GM13977 (cell line): ENCODE data around the gene TMTC4.

Experiments used
- DNase-seq: peaks from one replicate; pipeline ENCODE4 v3.0.0; 2012; ENCODE audit warnings: low spot score
- CTCF ChIP-seq: IDR thresholded peaks from 2 replicates; pipeline ENCODE4 v1.5.1; 2012; ENCODE audit warnings: mild to moderate bottlenecking, control low read depth; ENCODE audit not compliant: insufficient read depth; ENCODE audit errors: extremely low read depth, missing control alignments
- in situ Hi-C: fragments of 300-500 bp; cut with MboI; formaldehyde crosslinking; loops from one replicate; pipeline ENCODE4 v1.12.0; 2022; ENCODE audit warnings: low sequenced_read_pairs, low pct_unique_long_range_greater_than_20kb, mixed read lengths, inconsistent platforms; ENCODE audit not compliant: unreplicated experiment

TMTC4 gene

GRCh38 chr13:100597253-100597652 lies 77.3 kb downstream of the TMTC4 start:
- in situ Hi-C loops, result loop anchor here (25.0 kb wide), 1 partner anchor 515 kb away; no protein-coding TSS in a partner anchor
- DNase-seq, result no peak
- no peak for TF ChIP-seq CTCF

- no peak for TF ChIP-seq CTCF
- no peak for DNase-seq
- in situ Hi-C loops, result loop anchor here (25.0 kb wide), 1 partner anchor 516 kb away; no protein-coding TSS in a partner anchor
Measured at GRCh38 chr13:100596516-100596915, 78.1 kb downstream of the TMTC4 start.

GRCh38 chr13:100594731-100595130 lies 79.9 kb downstream of the TMTC4 start:
- TF ChIP-seq CTCF, result peak; percentile 25
- in situ Hi-C loops, result loop anchor here (25.0 kb wide), 1 partner anchor 518 kb away; no protein-coding TSS in a partner anchor
- DNase-seq, result no peak

GRCh38 chr13:100594255-100594654 lies 80.3 kb downstream of the TMTC4 start:
- in situ Hi-C loops, result loop anchor here (25.0 kb wide), 1 partner anchor 518 kb away; no protein-coding TSS in a partner anchor
- TF ChIP-seq CTCF, result no peak
- DNase-seq, result no peak

- in situ Hi-C loops, result loop anchor here (25.0 kb wide), 1 partner anchor 523 kb away; no protein-coding TSS in a partner anchor
- no peak for DNase-seq
- TF ChIP-seq CTCF, result no peak
Measured at GRCh38 chr13:100589178-100589725, 85.3 kb downstream of the TMTC4 start.

GRCh38 chr13:100588331-100589177 lies 86.0 kb downstream of the TMTC4 start, which contains the start of gene GGACT:
Gene GGACT, minus strand, starts transcription at chr13:100588789. Its CDS starts 56,198 bp downstream, at chr13:100532591.
- peak; percentile 95 for TF ChIP-seq CTCF
- in situ Hi-C loops, result loop anchor here (25.0 kb wide), 1 partner anchor 524 kb away; no protein-coding TSS in a partner anchor
- peak; percentile 94 for DNase-seq
